Left cardiac atrium (tissue), 4 donors: Measurements from ENCODE around the gene TRAF2. TPM values are rescaled to one million over a fixed set of nuclear protein-coding genes. Genes with fewer than 3 reads are reported as not detected.
"Not testable (repeated sequence)": the region's sequence is repeated elsewhere in the genome, so short reads cannot be mapped to it uniquely, and the experiment has no call there.

ENCODE experiments used
- ATAC-seq, 2 donors: fragments of 200-7000 bp; cut with Tn5 transposase; one replicate each; pipeline ENCODE4 v1.9.1; 2020; ENCODE audit warnings: mild to moderate bottlenecking in 2 of 2, moderate library complexity in 2 of 2
- DNase-seq: peaks from one replicate; pipeline ENCODE4 v3.0.0-alpha.2; 2020
- intact Hi-C, 2 donors: fragments of 100-400 bp; cut with DNase I; formaldehyde crosslinking; loops; one replicate each; pipeline versions ENCODE4 v1.14.1 to v1.15.1; 2022 to 2023
- long read RNA-seq: library from polyadenylated mRNA; unstranded; transcript quantifications from one replicate; pipeline ENCODE4 v2.0.0, GENCODE V29; 2021
- total RNA-seq, 2 donors: library from RNA; stranded (reverse); fragmentation: NEBNext Ultra II Directional; extraction: Animal tissue kit (Norgen Biotek cat#: 25700); gene quantifications; one replicate each; pipeline ENCODE4 v1.2.1, GENCODE V29; 2021
- donor health status: DM: no; HTN: yes; CAD: no.
- donor health status: DM: no; HTN: yes; CAD: no; lungs with severe emphysema.
- donor health status: DM: yes; HTN: yes; CAD: no.
- donor health status: Dilated cardiomyopathy.

Gene TRAF2
- 10 to 100 TPM in 1 of 2 donors, 1 to 10 TPM in 1; 8.8 to 11.8 TPM for total RNA-seq
- long read RNA-seq, transcript TRAF2-201 (11 exons, 2,264 nt): major isoform, 10 of 19 reads
- long read RNA-seq, partial matches to known transcripts: 4 of 19 reads
- long read RNA-seq, other reads (novel, unspliced or antisense): 5 of 19 reads

GRCh38 chr9:136885950-136886578 is at the start of gene TRAF2:
Gene TRAF2, plus strand, starts transcription at chr9:136886516. Its CDS starts 12,225 bp downstream, at chr9:136898741.
- peak; percentile 98 for DNase-seq
- ATAC-seq: peak; percentile 99
- intact Hi-C loops: no loop called here

GRCh38 chr9:136837146-136837855 is 49.0 kb upstream of the TRAF2 start:
- ATAC-seq (no peak), DNase-seq (no peak)
- intact Hi-C loops: no loop called here

- DNase-seq, intact Hi-C loops, ATAC-seq: not testable (repeated sequence)
Measured at GRCh38 chr9:136837856-136838277, 48.4 kb upstream of the TRAF2 start.

- intact Hi-C loops: no loop called here
- DNase-seq: no peak
- no peak for ATAC-seq
Measured at GRCh38 chr9:136838314-136839228, 47.7 kb upstream of the TRAF2 start.

- ATAC-seq (no peak), DNase-seq (no peak)
- intact Hi-C loops: loop anchor here in 1 of 2 donors (10.0 kb wide), 1 partner anchor 45 kb away; the partner anchor contains the start of genes CCDC183 and TMEM141
Measured at GRCh38 chr9:136839229-136840139, 46.8 kb upstream of the TRAF2 start.

GRCh38 chr9:136840140-136840876 is 46.0 kb upstream of the TRAF2 start:
- intact Hi-C loops: loop anchor here in 1 of 2 donors (10.0 kb wide), 1 partner anchor 46 kb away; the partner anchor contains the start of genes CCDC183 and TMEM141
- no peak for DNase-seq
- ATAC-seq: no peak

GRCh38 chr9:136840877-136841645 is 45.3 kb upstream of the TRAF2 start:
- intact Hi-C loops: loop anchor here in 1 of 2 donors (10.0 kb wide), 1 partner anchor 46 kb away; the partner anchor contains the start of genes CCDC183 and TMEM141
- DNase-seq (no peak), ATAC-seq (peak; percentile 39 to 47)

GRCh38 chr9:136841646-136842379 is 44.5 kb upstream of the TRAF2 start:
- not testable (repeated sequence) for DNase-seq
- intact Hi-C loops: loop anchor here in 1 of 2 donors (10.0 kb wide), 1 partner anchor 47 kb away; the partner anchor contains the start of genes CCDC183 and TMEM141
- peak in 1 of 2 donors; percentile 0 for ATAC-seq

- DNase-seq (peak; percentile 85), ATAC-seq (peak; percentile 76 to 81)
- intact Hi-C loops: loop anchor here in 1 of 2 donors (10.0 kb wide), 1 partner anchor 48 kb away; the partner anchor contains the start of genes CCDC183 and TMEM141
Measured at GRCh38 chr9:136842380-136842948, 43.9 kb upstream of the TRAF2 start, which contains the start of gene AJM1. Gene AJM1, plus strand, starts transcription at chr9:136842478. Its CDS starts 1,937 bp downstream, at chr9:136844415.

- ATAC-seq, DNase-seq: not testable (repeated sequence)
- intact Hi-C loops: loop anchor here in 1 of 2 donors (10.0 kb wide), 1 partner anchor 48 kb away; the partner anchor contains the start of genes CCDC183 and TMEM141
Measured at GRCh38 chr9:136843159-136843800, 43.0 kb upstream of the TRAF2 start.

- ATAC-seq (peak in 1 of 2 donors; percentile 0), DNase-seq (peak; percentile 64)
- intact Hi-C loops: loop anchor here in 1 of 2 donors (10.0 kb wide), 1 partner anchor 49 kb away; the partner anchor contains the start of genes CCDC183 and TMEM141
Measured at GRCh38 chr9:136843801-136844740, 42.2 kb upstream of the TRAF2 start.

- DNase-seq (no peak), ATAC-seq (no peak)
- intact Hi-C loops: loop anchor here in 1 of 2 donors (10.0 kb wide), 1 partner anchor 50 kb away; the partner anchor contains the start of genes CCDC183 and TMEM141
Measured at GRCh38 chr9:136844761-136845464, 41.4 kb upstream of the TRAF2 start.
